SU-DHL-6 (cell line): ENCODE results near the gene SLFNL1.

Experiments used
- H2AFZ ChIP-seq: fragments of 200-600 bp; sonication (generic); 2 replicates; pipeline ENCODE4 v1.6.1; 2014; ENCODE audit warnings: low read depth, mild to moderate bottlenecking, moderate library complexity, mixed read lengths, antibody characterized with exemption, low read length; ENCODE audit not compliant: severe bottlenecking
- H3F3A ChIP-seq: fragments of 200-600 bp; shearing (Covaris generic); 2 replicates; pipeline ENCODE4 v1.6.0; 2016; ENCODE audit warnings: antibody characterized with exemption, mild to moderate bottlenecking; ENCODE audit not compliant: insufficient read depth
- H3K27ac ChIP-seq: fragments of 200-600 bp; sonication (generic); 2 replicates; pipeline ENCODE4 v1.5.1; 2016; ENCODE audit warnings: low read depth, mild to moderate bottlenecking, low read length, moderate library complexity, mixed read lengths
- H3K27me3 ChIP-seq: fragments of 200-600 bp; sonication (generic), shearing (Covaris generic); 2 replicates; pipeline ENCODE4 v1.6.0; 2014; ENCODE audit warnings: mild to moderate bottlenecking, low read length
- H3K36me3 ChIP-seq: fragments of 200-600 bp; sonication (generic); 2 replicates; pipeline ENCODE4 v1.6.1; 2014; ENCODE audit warnings: mild to moderate bottlenecking, low read length, mixed read lengths
- H3K4me2 ChIP-seq: fragments of 300-600, 200-600 bp; shearing (Covaris generic), sonication (generic); 2 replicates; pipeline ENCODE4 v1.6.0; 2014; ENCODE audit warnings: low read length, low read depth, mild to moderate bottlenecking; ENCODE audit not compliant: poor library complexity, severe bottlenecking
- H3K4me3 ChIP-seq: fragments of 200-600 bp; sonication (generic); 2 replicates; pipeline ENCODE4 v1.5.1; 2014; ENCODE audit warnings: antibody characterized with exemption, low read length, mild to moderate bottlenecking, mixed read lengths; ENCODE audit not compliant: insufficient read depth, poor library complexity, severe bottlenecking
- H3K79me2 ChIP-seq: fragments of 200-600 bp; sonication (generic); 2 replicates; pipeline ENCODE4 v1.6.1; 2014; ENCODE audit warnings: mild to moderate bottlenecking, low read length, moderate library complexity; ENCODE audit not compliant: insufficient read depth
- H3K9ac ChIP-seq: fragments of 200-600 bp; sonication (generic); 2 replicates; pipeline ENCODE4 v1.7.0; 2014; ENCODE audit warnings: mild to moderate bottlenecking, low read length
- H3K9me2 ChIP-seq: fragments of 200-600 bp; sonication (generic); replicated peaks from 2 replicates; pipeline ENCODE4 v1.6.1; 2014; ENCODE audit warnings: low read length; ENCODE audit not compliant: insufficient read depth
- H3K9me3 ChIP-seq: fragments of 200-600 bp; sonication (generic); 2 replicates; pipeline ENCODE4 v1.6.1; 2014; ENCODE audit warnings: low read length, mixed read lengths; ENCODE audit not compliant: insufficient read depth
- H4K20me1 ChIP-seq: fragments of 200-600 bp; sonication (generic); 2 replicates; pipeline ENCODE4 v1.6.1; 2014; ENCODE audit warnings: low read depth, mild to moderate bottlenecking, antibody characterized with exemption, low read length, moderate library complexity, mixed read lengths
- CTCF ChIP-seq: fragments of 200-600 bp; sonication (generic); IDR thresholded peaks from one replicate; pipeline ENCODE4 v1.5.1; 2017; ENCODE audit warnings: antibody characterized with exemption, mild to moderate bottlenecking, low read length, moderate library complexity; ENCODE audit not compliant: insufficient read depth, poor library complexity, severe bottlenecking
- EZH2phosphoT487 ChIP-seq: fragments of 200-600 bp; sonication (generic), shearing (Covaris generic); conservative IDR thresholded peaks from 2 replicates; pipeline ENCODE4 v1.6.1; 2018; ENCODE audit warnings: mild to moderate bottlenecking, antibody characterized with exemption, low read length, moderate library complexity, mixed read lengths

Gene SLFNL1

GRCh38 chr1:41022424-41022823 lies 899 bp upstream of the SLFNL1 start:
- TF ChIP-seq CTCF (no peak), EZH2phosphoT487 (no peak)
- no peak overlapping the region for H3K4me2 ChIP-seq
- H3F3A ChIP-seq = no peaks in the 10 kb centered on the region; the same call in 1 of the 2 replicates
- H2AFZ ChIP-seq = no peak overlapping the region
- H3K9ac ChIP-seq = no peak overlapping the region
- H4K20me1 ChIP-seq = no peaks in the 10 kb centered on the region
- no peak overlapping the region for H3K27ac ChIP-seq
- no peaks in the 10 kb centered on the region for H3K27me3 ChIP-seq
- H3K79me2 ChIP-seq = no peaks in the 10 kb centered on the region
- H3K9me2 ChIP-seq = no peaks in the 10 kb centered on the region
- no peaks in the 10 kb centered on the region for H3K36me3 ChIP-seq
- H3K9me3 ChIP-seq = no peaks in the 10 kb centered on the region
- H3K4me3 ChIP-seq = no peak overlapping the region

- Histone ChIP-seq H3K4me2 (no peak overlapping the region), H3K9me2 (no peaks in the 10 kb centered on the region), H3K79me2 (no peaks in the 10 kb centered on the region), H3K4me3 (no peak overlapping the region), H3F3A (no peaks in the 10 kb centered on the region; the same call in 1 of the 2 replicates), H3K27ac (no peak overlapping the region), H3K27me3 (no peaks in the 10 kb centered on the region), H3K9me3 (no peaks in the 10 kb centered on the region), H4K20me1 (no peaks in the 10 kb centered on the region), H3K36me3 (no peaks in the 10 kb centered on the region), H3K9ac (no peak overlapping the region), H2AFZ (no peak overlapping the region)
- TF ChIP-seq EZH2phosphoT487 (no peak), CTCF (no peak)
These were observed 871 bp downstream of the SLFNL1 start for GRCh38 chr1:41020654-41021053.

- Histone ChIP-seq H3K4me2 (no peak overlapping the region), H3K79me2 (no peaks in the 10 kb centered on the region), H3K27me3 (no peaks in the 10 kb centered on the region), H3K9ac (no peak overlapping the region), H3K27ac (no peak overlapping the region), H3F3A (no peaks in the 10 kb centered on the region; the same call in 1 of the 2 replicates), H3K36me3 (no peaks in the 10 kb centered on the region), H3K9me3 (no peaks in the 10 kb centered on the region), H3K9me2 (no peaks in the 10 kb centered on the region), H4K20me1 (no peaks in the 10 kb centered on the region), H2AFZ (no peak overlapping the region), H3K4me3 (no peak overlapping the region)
- TF ChIP-seq CTCF (no peak), EZH2phosphoT487 (no peak)
These were observed 1.4 kb downstream of the SLFNL1 start for GRCh38 chr1:41020109-41020576.
